Loucy (cell line): Measurements from ENCODE around the gene PAQR9.

Experiments
- H2AFZ ChIP-seq: fragments of 200-600 bp; sonication (generic); 2 replicates; pipeline ENCODE4 v1.6.0; 2016; ENCODE audit warnings: antibody characterized with exemption, mild to moderate bottlenecking, low read length, moderate library complexity
- H3F3A ChIP-seq: fragments of 200-600 bp; 2 replicates; pipeline ENCODE4 v1.6.0; 2016; ENCODE audit warnings: antibody characterized with exemption, low read depth, mild to moderate bottlenecking
- H3K27me3 ChIP-seq: fragments of 200-600 bp; sonication (generic); 2 replicates; pipeline ENCODE4 v1.6.1; 2014; ENCODE audit warnings: low read length, mild to moderate bottlenecking; ENCODE audit not compliant: insufficient read depth, poor library complexity, severe bottlenecking
- H3K36me3 ChIP-seq: fragments of 200-600 bp; sonication (generic); 2 replicates; pipeline ENCODE4 v1.6.1; 2016; ENCODE audit warnings: low read length; ENCODE audit not compliant: insufficient read depth
- H3K4me1 ChIP-seq: fragments of 200-600 bp; sonication (generic); 2 replicates; pipeline ENCODE4 v1.5.1; 2014; ENCODE audit warnings: low read length, mild to moderate bottlenecking; ENCODE audit not compliant: insufficient read depth, poor library complexity, severe bottlenecking
- H3K4me2 ChIP-seq: fragments of 200-600 bp; sonication (generic); 2 replicates; pipeline ENCODE4 v1.6.0; 2014; ENCODE audit warnings: antibody characterized with exemption, low read length, low read depth, mild to moderate bottlenecking; ENCODE audit not compliant: poor library complexity, severe bottlenecking
- H3K4me3 ChIP-seq: fragments of 200-600 bp; sonication (generic); 2 replicates; pipeline ENCODE4 v1.5.1; 2014; ENCODE audit warnings: low read length, mild to moderate bottlenecking, mixed read lengths; ENCODE audit not compliant: poor library complexity, severe bottlenecking
- H3K79me2 ChIP-seq: fragments of 200-600 bp; sonication (generic); 2 replicates; pipeline ENCODE4 v1.6.1; 2014; ENCODE audit warnings: low read length; ENCODE audit not compliant: insufficient read depth
- H3K9ac ChIP-seq: fragments of 200-600 bp; sonication (generic); 2 replicates; pipeline ENCODE4 v1.6.0; 2014; ENCODE audit warnings: mild to moderate bottlenecking, low read depth, low read length, moderate library complexity; ENCODE audit not compliant: poor library complexity, severe bottlenecking
- H3K9me2 ChIP-seq: fragments of 200-600 bp; sonication (generic); replicated peaks from 2 replicates; pipeline ENCODE4 v1.6.1; 2016; ENCODE audit warnings: low read depth, low read length, mixed read lengths
- H3K9me3 ChIP-seq: fragments of 200-600 bp; sonication (generic); 2 replicates; pipeline ENCODE4 v1.6.1; 2014; ENCODE audit warnings: mild to moderate bottlenecking, antibody characterized with exemption, low read length, low read depth; ENCODE audit not compliant: insufficient read depth
- H4K20me1 ChIP-seq: fragments of 200-600 bp; sonication (generic); 2 replicates; pipeline ENCODE4 v1.6.0; 2014; ENCODE audit warnings: antibody characterized with exemption, low read length, mild to moderate bottlenecking; ENCODE audit not compliant: insufficient read depth, poor library complexity, severe bottlenecking
- CTCF ChIP-seq: fragments of 200-600 bp; sonication (generic); conservative IDR thresholded peaks from 2 replicates; pipeline ENCODE4 v1.5.1; 2014; ENCODE audit warnings: mild to moderate bottlenecking, antibody characterized with exemption, low read length
- EZH2phosphoT487 ChIP-seq: fragments of 200-600 bp; IDR thresholded peaks from 2 replicates; pipeline ENCODE4 v1.6.1; 2018; ENCODE audit warnings: antibody characterized with exemption, mild to moderate bottlenecking, moderate library complexity, borderline replicate concordance

PAQR9 gene

GRCh38 chr3:142961539-142961938 lies 1.9 kb downstream of the PAQR9 start:
- no peaks in the 10 kb centered on the region for H3K27me3 ChIP-seq

GRCh38 chr3:142960322-142960850 lies 3.1 kb downstream of the PAQR9 start:
- Histone ChIP-seq H3K9ac (no peak overlapping the region), H3K4me3 (no peak overlapping the region), H3K4me2 (no peak overlapping the region), H3K4me1 (no peaks in the 10 kb centered on the region), H3K9me2 (no peaks in the 10 kb centered on the region), H3K27me3 (no peaks in the 10 kb centered on the region), H3F3A (no peaks in the 10 kb centered on the region), H2AFZ (no peak overlapping the region), H3K36me3 (no peaks in the 10 kb centered on the region), H4K20me1 (no peaks in the 10 kb centered on the region), H3K9me3 (no peaks in the 10 kb centered on the region), H3K79me2 (no peaks in the 10 kb centered on the region)
- TF ChIP-seq CTCF (no peak), EZH2phosphoT487 (no peak)

More at GRCh38 chr3:142961539-142961938, 1.9 kb downstream of the PAQR9 start:
- no peaks in the 10 kb centered on the region for H3K4me1 ChIP-seq
- no peaks in the 10 kb centered on the region for H3F3A ChIP-seq
- TF ChIP-seq CTCF (no peak), EZH2phosphoT487 (no peak)
- H3K79me2 ChIP-seq, result no peaks in the 10 kb centered on the region
- H3K4me2 ChIP-seq, result no peak overlapping the region
- no peaks in the 10 kb centered on the region for H3K9me2 ChIP-seq
- no peak overlapping the region for H2AFZ ChIP-seq
- H3K9ac ChIP-seq, result no peak overlapping the region
- H3K4me3 ChIP-seq, result no peak overlapping the region
- no peaks in the 10 kb centered on the region for H4K20me1 ChIP-seq
- H3K36me3 ChIP-seq, result no peaks in the 10 kb centered on the region
- no peaks in the 10 kb centered on the region for H3K9me3 ChIP-seq

GRCh38 chr3:142958707-142959106 lies 4.8 kb downstream of the PAQR9 start:
- H3K9ac ChIP-seq, result no peak overlapping the region
- TF ChIP-seq CTCF (no peak), EZH2phosphoT487 (no peak)
- no peaks in the 10 kb centered on the region for H3K79me2 ChIP-seq
- H3K4me1 ChIP-seq, result no peaks in the 10 kb centered on the region
- no peaks in the 10 kb centered on the region for H3K27me3 ChIP-seq
- H3K36me3 ChIP-seq, result no peaks in the 10 kb centered on the region
- H3K4me2 ChIP-seq, result no peak overlapping the region
- H3K4me3 ChIP-seq, result no peak overlapping the region
- no peaks in the 10 kb centered on the region for H3K9me3 ChIP-seq
- no peaks in the 10 kb centered on the region for H3K9me2 ChIP-seq
- no peaks in the 10 kb centered on the region for H3F3A ChIP-seq
- no peaks in the 10 kb centered on the region for H4K20me1 ChIP-seq
- no peak overlapping the region for H2AFZ ChIP-seq
